Large intestine (tissue), 3 donors: Measurements from ENCODE around the gene CREBBP. TPM values are rescaled to one million over a fixed set of nuclear protein-coding genes. Genes with fewer than 3 reads are reported as not detected.

ENCODE experiments used
- DNase-seq, 2 donors: peaks; one replicate each; pipeline versions ENCODE4 v3.0.0 to v3.0.0-alpha.2; 2013
- H3K27ac ChIP-seq: one replicate; pipeline ENCODE4 v1.5.1; 2013; ENCODE audit warnings: low read length
- H3K27me3 ChIP-seq: 2 replicates; pipeline ENCODE4 v1.6.1; 2013; ENCODE audit warnings: low read length; ENCODE audit not compliant: control insufficient read depth, insufficient read depth
- H3K36me3 ChIP-seq: 2 replicates; pipeline ENCODE4 v1.6.1; 2013; ENCODE audit warnings: low read length; ENCODE audit not compliant: control insufficient read depth, insufficient read depth
- H3K4me1 ChIP-seq: one replicate; pipeline ENCODE4 v1.6.1; 2013; ENCODE audit warnings: low read length; ENCODE audit not compliant: control insufficient read depth, insufficient read depth
- H3K4me3 ChIP-seq: one replicate; pipeline ENCODE4 v1.5.1; 2013; ENCODE audit warnings: low read length
- H3K9me3 ChIP-seq: one replicate; pipeline ENCODE4 v1.6.1; 2013; ENCODE audit warnings: mild to moderate bottlenecking, low read depth, low read length, moderate library complexity; ENCODE audit not compliant: control insufficient read depth
- WGBS: methylation state at CpG from one replicate; pipeline ENCODE4 v1.1.5; 2013; ENCODE audit warnings: low lambda C conversion rate; ENCODE audit not compliant: insufficient coverage; 5-methylcytosine and 5-hydroxymethylcytosine counted together
- polyA plus RNA-seq: library from polyadenylated mRNA; unstranded; fragments of 120-200 nt; gene quantifications from one replicate; pipeline ENCODE4 v1.2.1, GENCODE V29; 2013

The CREBBP gene
- polyA plus RNA-seq, 1 donor, result 46.6 TPM

GRCh38 chr16:3839402-3840184 lies 40.9 kb downstream of the CREBBP start:
- no peak overlapping the region for H3K27ac ChIP-seq
- peaks cover 5% of the 10 kb centered on the region for H3K36me3 ChIP-seq
- H3K4me3 ChIP-seq, result no peak overlapping the region
- no peaks in the 10 kb centered on the region for H3K9me3 ChIP-seq
- no peaks in the 10 kb centered on the region for H3K27me3 ChIP-seq
- no peak for DNase-seq
- WGBS, result no CpG with 5 or more reads among the region's 4 CpGs
- H3K4me1 ChIP-seq, result no peaks in the 10 kb centered on the region

GRCh38 chr16:3838600-3839401 lies 41.7 kb downstream of the CREBBP start:
- Histone ChIP-seq H3K4me1 (no peaks in the 10 kb centered on the region), H3K4me3 (no peak overlapping the region), H3K9me3 (no peaks in the 10 kb centered on the region), H3K36me3 (peaks cover 5% of the 10 kb centered on the region), H3K27me3 (no peaks in the 10 kb centered on the region), H3K27ac (no peak overlapping the region)
- no peak for DNase-seq
- 80% methylated on average over 1 of the region's 9 CpGs for WGBS

- H3K4me1 ChIP-seq, result no peaks in the 10 kb centered on the region
- H3K4me3 ChIP-seq, result no peak overlapping the region
- H3K27ac ChIP-seq, result no peak overlapping the region
- WGBS, result 100% methylated on average over 1 of the region's 5 CpGs
- peaks cover 5% of the 10 kb centered on the region for H3K36me3 ChIP-seq
- peaks cover 2% of the 10 kb centered on the region for H3K9me3 ChIP-seq
- DNase-seq, result no peak
- no peaks in the 10 kb centered on the region for H3K27me3 ChIP-seq
These were observed 42.5 kb downstream of the CREBBP start for GRCh38 chr16:3837851-3838586.

- Histone ChIP-seq H3K4me1 (no peaks in the 10 kb centered on the region), H3K36me3 (peaks cover 9% of the 10 kb centered on the region), H3K27ac (no peak overlapping the region), H3K9me3 (peaks cover 2% of the 10 kb centered on the region), H3K27me3 (no peaks in the 10 kb centered on the region), H3K4me3 (no peak overlapping the region)
- 100% methylated on average over 2 of the region's 4 CpGs for WGBS
- no peak for DNase-seq
These were observed 43.9 kb downstream of the CREBBP start for GRCh38 chr16:3836641-3837040.

GRCh38 chr16:3835089-3835602 lies 45.4 kb downstream of the CREBBP start:
- Histone ChIP-seq H3K36me3 (peaks cover 9% of the 10 kb centered on the region), H3K4me1 (no peaks in the 10 kb centered on the region), H3K9me3 (peaks cover 2% of the 10 kb centered on the region), H3K27ac (no peak overlapping the region), H3K27me3 (no peaks in the 10 kb centered on the region), H3K4me3 (no peak overlapping the region)
- DNase-seq, result no peak
- WGBS, result 96% methylated on average over 5 of the region's 7 CpGs

GRCh38 chr16:3832668-3833067 lies 47.8 kb downstream of the CREBBP start:
- WGBS, result 100% methylated on average over 2 of the region's 4 CpGs
- H3K27me3 ChIP-seq, result no peaks in the 10 kb centered on the region
- no peaks in the 10 kb centered on the region for H3K4me1 ChIP-seq
- H3K4me3 ChIP-seq, result no peak overlapping the region
- H3K27ac ChIP-seq, result no peak overlapping the region
- peaks cover 13% of the 10 kb centered on the region for H3K36me3 ChIP-seq
- H3K9me3 ChIP-seq, result peaks cover 2% of the 10 kb centered on the region
- DNase-seq, result no peak

- H3K9me3 ChIP-seq, result peaks cover 2% of the 10 kb centered on the region
- H3K27ac ChIP-seq, result no peak overlapping the region
- H3K4me1 ChIP-seq, result no peaks in the 10 kb centered on the region
- H3K36me3 ChIP-seq, result peaks cover 15% of the 10 kb centered on the region
- no peak overlapping the region for H3K4me3 ChIP-seq
- no CpG with 5 or more reads among the region's 9 CpGs for WGBS
- H3K27me3 ChIP-seq, result no peaks in the 10 kb centered on the region
- no peak for DNase-seq
These were observed 49.8 kb downstream of the CREBBP start for GRCh38 chr16:3830625-3831254.

- no peak for DNase-seq
- no peak overlapping the region for H3K4me3 ChIP-seq
- WGBS, result no CpG with 5 or more reads among the region's 6 CpGs
- no peak overlapping the region for H3K27ac ChIP-seq
- H3K36me3 ChIP-seq, result peaks cover 15% of the 10 kb centered on the region
- H3K27me3 ChIP-seq, result no peaks in the 10 kb centered on the region
- no peaks in the 10 kb centered on the region for H3K4me1 ChIP-seq
- peaks cover 2% of the 10 kb centered on the region for H3K9me3 ChIP-seq
These were observed 50.6 kb downstream of the CREBBP start for GRCh38 chr16:3829631-3830536.

- Histone ChIP-seq H3K4me3 (no peak overlapping the region), H3K27me3 (no peaks in the 10 kb centered on the region), H3K4me1 (peaks cover 3% of the 10 kb centered on the region), H3K9me3 (no peaks in the 10 kb centered on the region), H3K27ac (no peak overlapping the region), H3K36me3 (peaks cover 10% of the 10 kb centered on the region)
- no CpG with 5 or more reads among the region's 4 CpGs for WGBS
- no peak for DNase-seq
These were observed 54.6 kb downstream of the CREBBP start for GRCh38 chr16:3825940-3826339.
